GM21786 (cell line): Measurements from ENCODE around the gene HOMER1.

Experiments
- ATAC-seq: cut with Tn5 transposase; IDR thresholded peaks from one replicate; pipeline ENCODE4 v1.9.1; 2021; ENCODE audit not compliant: unreplicated experiment

HOMER1 gene

GRCh38 chr5:79329453-79329852 is 184.5 kb downstream of the HOMER1 start:
- no peak for ATAC-seq
